LoVo (cell line): Measurements from ENCODE around the gene REEP5.
"Not testable (repeated sequence)": the region's sequence is repeated elsewhere in the genome, so short reads cannot be mapped to it uniquely, and the experiment has no call there.

Experiments used
- DNase-seq: peaks from one replicate; pipeline ENCODE4 v3.0.0-alpha.2; 2016; ENCODE audit warnings: low spot score

REEP5 gene

DNA sequence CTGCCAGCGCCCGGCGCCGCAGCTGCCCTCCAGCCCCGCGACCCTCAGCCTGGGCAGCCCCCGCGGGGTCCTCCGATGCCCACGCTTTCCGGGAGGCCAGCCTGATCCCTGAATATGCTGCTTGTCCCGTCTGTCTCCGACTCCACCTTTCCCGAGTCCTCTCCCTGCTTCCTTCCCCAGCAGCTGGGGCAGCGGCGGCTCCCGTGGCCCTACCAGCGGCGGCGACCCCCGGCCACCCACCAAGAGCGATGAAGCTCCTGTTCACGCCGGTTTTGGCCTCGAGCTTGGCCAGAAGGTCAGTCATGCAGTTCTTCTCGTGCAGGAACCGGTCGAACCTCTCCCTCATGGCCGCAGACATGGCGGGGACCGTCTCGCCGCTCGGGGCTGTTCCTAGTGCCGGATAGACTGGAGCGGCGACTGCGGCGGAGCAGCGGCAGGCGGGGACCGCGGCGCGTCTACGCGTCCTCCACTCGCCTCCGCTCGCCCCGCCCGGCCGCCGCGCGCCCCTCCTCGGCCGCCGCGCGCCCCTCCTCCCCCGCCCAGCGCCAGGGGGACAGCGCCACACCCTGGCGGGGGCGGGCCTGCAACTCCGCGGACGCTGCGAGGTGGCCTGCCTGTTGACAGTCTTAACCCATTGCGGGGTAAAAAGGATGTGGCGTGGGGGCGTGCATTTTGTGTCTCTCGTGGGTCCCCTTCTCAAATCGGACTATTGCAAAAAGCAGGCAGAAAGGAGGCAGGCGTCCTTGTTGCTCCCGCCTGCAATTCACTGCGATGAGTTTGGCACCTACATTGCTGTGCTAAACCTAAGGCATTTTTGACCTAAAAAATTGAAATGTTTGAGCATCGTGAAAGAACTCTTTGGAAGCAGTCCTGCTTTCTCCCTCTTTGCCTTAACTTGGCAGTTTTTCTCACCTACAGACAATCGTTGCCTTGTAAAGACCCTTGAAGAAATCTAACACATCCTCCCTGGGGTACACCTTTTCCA is at the start of gene REEP5:
Gene REEP5 (minus strand): TSS at position 395 of the 985 bp plus-strand sequence. CDS start 37 bp downstream, at position 358.
- peak; percentile 93 for DNase-seq

DNA sequence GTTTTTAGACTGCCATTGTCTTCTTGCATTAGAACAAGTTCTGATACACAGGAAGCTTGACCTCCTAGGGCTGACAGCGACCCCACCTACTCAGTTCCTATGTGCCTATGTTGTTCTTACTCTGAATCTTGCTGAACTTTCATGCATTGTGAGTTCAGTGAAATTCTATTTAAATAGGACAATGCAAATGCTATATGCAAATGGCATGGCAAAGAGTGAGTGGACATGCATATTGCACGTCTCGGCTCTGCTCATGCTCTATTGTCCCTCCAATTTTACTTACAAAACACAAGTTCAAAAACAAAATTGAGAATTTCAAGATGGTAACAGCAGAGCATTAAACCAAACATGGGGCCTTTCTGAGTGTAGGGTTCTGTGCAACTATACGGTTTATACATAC is 49.2 kb upstream of the REEP5 start:
- DNase-seq = no peak

GRCh38 chr5:112968411-112969106 is 46.5 kb upstream of the REEP5 start:
- no peak for DNase-seq

- no peak for DNase-seq
Observed at GRCh38 chr5:112967520-112968083, 45.6 kb upstream of the REEP5 start.

GRCh38 chr5:112965733-112966306 is 43.8 kb upstream of the REEP5 start:
- DNase-seq = no peak

- not testable (repeated sequence) for DNase-seq
Observed at GRCh38 chr5:112963374-112963733, 41.3 kb upstream of the REEP5 start.

DNA sequence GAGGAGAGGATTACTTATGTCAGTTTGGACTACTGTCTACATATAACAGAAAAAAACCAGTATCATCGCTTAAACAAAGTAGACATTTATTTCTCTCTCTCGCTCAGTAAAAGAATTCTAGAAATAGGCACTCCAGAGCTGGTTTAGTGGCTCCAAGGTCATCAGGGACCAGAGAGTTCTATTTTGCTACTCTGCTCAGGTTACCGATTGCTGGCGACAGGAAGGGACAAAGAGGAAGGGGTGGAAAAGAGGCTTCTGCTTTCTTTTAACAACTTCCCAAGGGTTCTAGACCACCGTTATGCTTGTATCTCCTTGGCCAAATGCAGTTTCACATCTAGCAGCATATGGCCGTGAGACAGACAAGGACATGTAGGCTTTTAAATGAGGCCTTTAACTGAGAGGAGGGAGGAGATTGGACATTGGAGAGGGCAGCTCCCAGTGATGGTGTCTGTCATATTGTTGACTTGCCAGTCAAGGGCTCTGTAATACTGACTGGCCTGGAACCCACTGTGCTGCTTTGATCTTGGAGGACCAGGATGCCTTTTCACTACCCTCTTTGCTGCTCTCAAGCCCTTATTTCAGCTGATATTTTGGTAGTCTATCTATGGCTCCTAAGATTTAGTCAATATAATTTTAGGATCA is 39.0 kb upstream of the REEP5 start:
- no peak for DNase-seq

DNA sequence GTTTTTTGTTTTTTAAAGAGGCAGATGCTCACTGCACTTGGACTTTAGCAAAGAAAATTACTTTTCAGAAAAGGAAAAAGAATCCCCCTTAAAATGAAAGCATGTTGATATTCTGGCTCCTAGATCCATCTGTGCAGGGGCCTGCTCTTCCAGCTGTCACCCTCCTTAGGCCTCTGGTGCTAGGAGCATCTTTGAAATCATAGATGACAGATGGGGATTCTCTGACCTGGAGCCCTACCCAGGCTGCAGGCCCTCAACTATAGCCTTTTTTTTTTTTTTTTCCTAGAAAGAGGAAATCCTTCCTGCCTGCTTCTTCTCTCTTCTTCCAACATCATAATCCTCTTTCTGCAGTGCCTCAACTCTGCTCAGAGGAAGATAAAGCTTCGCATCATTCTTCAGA is 38.3 kb upstream of the REEP5 start:
- no peak for DNase-seq

GRCh38 chr5:112959872-112960271 is 37.8 kb upstream of the REEP5 start:
- not testable (repeated sequence) for DNase-seq

DNA sequence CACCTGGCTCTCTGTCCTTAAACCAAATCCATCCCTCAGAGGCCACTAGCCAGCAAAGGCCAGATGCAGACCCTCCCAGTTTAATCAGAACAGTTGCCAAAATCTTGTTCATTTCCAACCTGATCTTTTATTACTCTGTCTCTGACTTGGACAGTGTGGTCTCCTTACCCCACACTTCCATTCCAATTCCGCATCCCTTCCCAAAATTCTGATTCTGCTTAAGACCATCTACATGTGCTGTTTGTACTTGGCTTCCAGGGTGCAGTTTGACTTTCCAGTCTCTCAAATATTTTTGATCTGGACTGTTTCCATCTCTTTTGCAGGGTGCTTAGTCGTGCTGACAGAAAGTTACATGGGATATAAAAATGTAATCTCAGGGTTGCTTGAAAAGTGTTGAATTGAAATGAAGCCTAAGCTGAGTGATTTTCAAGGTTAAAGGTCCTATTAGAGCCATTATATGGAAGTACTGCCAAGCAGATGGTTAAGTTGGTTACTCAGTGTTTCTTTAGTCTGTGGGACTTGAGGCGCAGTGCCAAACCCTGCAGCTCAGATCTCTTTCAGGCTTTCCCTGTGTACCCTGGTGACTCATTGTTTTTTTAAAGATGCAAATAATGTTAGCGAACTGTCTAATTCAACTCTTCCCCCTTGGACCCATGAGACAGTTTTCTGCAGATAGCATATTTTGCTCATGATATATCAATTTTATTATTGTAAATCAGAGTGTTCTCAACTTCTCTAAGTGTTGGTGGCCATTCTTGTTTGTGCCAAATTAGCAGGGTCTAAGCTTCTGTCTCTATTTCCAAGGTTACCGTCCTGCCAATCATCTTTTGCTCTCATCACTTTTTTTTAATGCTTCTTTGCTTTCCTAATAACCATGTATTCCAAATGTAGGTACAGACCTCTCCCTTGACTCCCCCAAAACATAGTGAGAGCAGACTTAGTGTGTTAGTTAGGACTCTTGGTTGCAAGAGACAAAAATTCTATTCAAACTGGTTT is 36.4 kb upstream of the REEP5 start:
- DNase-seq = peak; percentile 78

- DNase-seq = no peak
Observed at GRCh38 chr5:112957036-112957808, 35.2 kb upstream of the REEP5 start.

DNA sequence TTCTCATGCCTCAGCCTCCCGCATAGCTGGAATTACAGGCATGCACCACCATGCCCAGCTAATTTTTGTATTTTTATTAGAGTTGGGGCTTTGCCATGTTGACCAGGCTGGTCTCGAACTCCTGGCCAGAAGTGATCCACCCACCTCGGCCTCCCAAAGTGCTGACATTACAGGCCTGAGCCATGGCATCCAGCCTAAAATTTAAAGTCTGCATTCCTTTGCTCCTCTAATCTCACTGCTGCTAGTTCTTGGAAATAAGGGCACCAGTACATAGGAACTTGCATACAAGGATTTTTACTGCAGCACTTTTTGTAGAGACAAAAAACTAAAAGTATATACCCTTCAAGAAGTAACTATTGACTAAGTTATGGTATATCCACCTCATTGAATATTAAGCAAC is 34.6 kb upstream of the REEP5 start:
- DNase-seq = no peak

- no peak for DNase-seq
Observed at GRCh38 chr5:112951124-112951702, 29.2 kb upstream of the REEP5 start.

- no peak for DNase-seq
Observed at GRCh38 chr5:112948458-112948857, 26.4 kb upstream of the REEP5 start.

DNA sequence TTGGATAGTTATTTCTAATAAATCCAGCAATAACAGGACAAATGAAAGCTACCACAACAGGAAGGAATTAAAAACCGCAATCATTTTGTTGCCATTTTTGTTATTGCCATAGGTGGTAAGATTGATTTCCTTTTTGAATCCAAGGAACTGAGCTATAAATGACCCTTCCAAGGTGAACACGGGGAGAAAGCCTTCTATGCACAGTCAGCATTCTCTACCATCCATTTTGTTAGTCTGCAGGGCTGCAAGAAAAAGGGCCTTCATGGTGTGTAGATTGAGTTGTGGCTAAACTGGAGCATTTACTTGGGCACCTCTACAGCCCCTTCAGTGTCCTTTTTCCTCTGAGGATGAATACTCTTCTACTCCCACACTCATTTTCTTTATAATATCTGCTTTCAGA is 18.6 kb upstream of the REEP5 start:
- DNase-seq = no peak

- no peak for DNase-seq
Observed at GRCh38 chr5:112938286-112938685, 16.3 kb upstream of the REEP5 start.

DNA sequence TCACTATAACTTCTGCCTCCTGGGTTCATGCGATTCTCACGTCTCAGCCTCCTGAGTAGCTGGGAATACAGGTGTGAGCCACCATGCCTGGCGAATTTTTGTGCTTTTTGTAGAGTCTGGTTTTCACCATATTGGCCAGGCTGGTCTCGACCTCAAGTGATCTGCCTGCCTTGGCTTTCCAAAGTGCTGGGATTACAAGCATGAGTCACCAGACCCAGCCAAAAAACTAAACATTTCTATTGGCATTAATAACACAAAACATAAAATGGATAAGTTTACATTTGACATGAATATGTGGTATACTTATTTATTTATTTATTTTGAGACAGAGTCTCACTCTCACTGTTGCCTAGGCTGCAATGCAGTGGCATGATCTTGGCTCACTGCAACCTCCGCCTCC is 13.6 kb upstream of the REEP5 start:
- DNase-seq = no peak

DNA sequence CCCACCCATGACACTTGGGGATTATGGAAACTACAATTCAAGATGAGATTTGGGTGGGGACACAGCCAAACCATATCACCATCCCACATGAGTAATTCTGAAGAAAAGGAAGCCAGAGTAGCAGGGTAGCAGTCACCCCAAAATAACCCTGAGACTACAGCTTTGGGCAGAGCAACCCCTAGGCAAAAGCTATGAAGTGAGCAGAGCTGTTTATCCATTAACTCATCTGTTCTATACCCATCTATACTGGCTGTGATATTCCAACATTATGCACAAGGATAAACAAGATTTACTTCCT is 12.3 kb upstream of the REEP5 start:
- no peak for DNase-seq

DNA sequence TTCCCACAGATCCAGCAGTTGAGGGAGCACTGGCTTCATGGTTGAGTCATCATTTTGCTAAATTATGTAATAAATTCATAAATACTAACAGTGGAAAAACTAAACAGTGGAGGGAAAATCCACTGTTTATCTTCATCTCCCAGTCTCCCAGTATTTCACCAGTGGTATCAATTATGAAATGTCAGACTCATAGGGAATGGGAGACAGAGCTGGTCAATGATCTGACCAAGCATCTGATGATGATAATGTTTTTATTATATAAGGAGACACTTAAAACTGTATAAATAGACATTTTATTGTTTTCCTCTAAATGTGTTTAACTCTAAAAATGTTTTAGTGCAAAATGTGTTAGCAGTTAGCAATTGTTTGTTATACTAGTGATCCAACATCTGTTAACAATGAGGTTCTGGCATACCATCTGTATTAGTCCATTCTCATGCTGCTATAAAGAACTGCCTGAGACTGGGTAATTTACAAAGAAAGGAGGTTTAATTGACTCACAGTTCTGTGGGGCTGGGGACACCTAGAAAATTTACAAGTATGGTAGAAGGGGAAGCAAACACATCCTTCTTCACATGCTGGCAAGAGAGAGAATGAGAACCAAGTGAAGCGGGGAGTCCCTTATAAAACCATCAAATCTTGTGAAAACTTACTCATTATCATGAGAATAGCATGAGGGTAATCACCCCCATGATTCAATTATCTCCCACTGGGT is 11.8 kb upstream of the REEP5 start:
- no peak for DNase-seq
